ENCODE measurements around the gene GABRB3. TPM values are rescaled to one million over a fixed set of nuclear protein-coding genes. Genes with fewer than 3 reads are reported as not detected.

GABRB3 gene
- total RNA-seq, 4 donors from 2014 or later: 0.67 to 3.2 (median 2.2) TPM

- Histone ChIP-seq H3K36me3 (no peaks in the 10 kb centered on the region), H3K4me3 (no peak overlapping the region), H3K4me1 (no peaks in the 10 kb centered on the region), H3K27ac (no peak overlapping the region), H3K9me3 (peaks cover 0 to 4% (median 1%) of the 10 kb centered on the region in 4 donors), H3K27me3 (no peaks in the 10 kb centered on the region)
- no peak for DNase-seq
- TF ChIP-seq CTCF (IDR thresholded peaks at IDR 0.05) (no peak), POLR2A (IDR thresholded peaks at IDR 0.05) (no peak)
Observed at GRCh38 chr15:26565542-26565941, 207.3 kb downstream of the GABRB3 start.

- H3K36me3 ChIP-seq: no peaks in the 10 kb centered on the region
- TF ChIP-seq CTCF (IDR thresholded peaks at IDR 0.05) (no peak), POLR2A (IDR thresholded peaks at IDR 0.05) (no peak)
- H3K9me3 ChIP-seq: peaks cover 0 to 4% (median 1%) of the 10 kb centered on the region in 4 donors
- H3K4me3 ChIP-seq: no peak overlapping the region
- H3K27me3 ChIP-seq: no peaks in the 10 kb centered on the region
- H3K27ac ChIP-seq: no peak overlapping the region
- H3K4me1 ChIP-seq: no peaks in the 10 kb centered on the region
- no peak for DNase-seq
Observed at GRCh38 chr15:26564361-26564760, 208.5 kb downstream of the GABRB3 start.

GRCh38 chr15:26562336-26562735 lies 210.5 kb downstream of the GABRB3 start:
- H3K4me3 ChIP-seq: no peak overlapping the region
- H3K36me3 ChIP-seq: no peaks in the 10 kb centered on the region
- DNase-seq: no peak
- peaks cover 0 to 6% (median 2%) of the 10 kb centered on the region in 4 donors for H3K9me3 ChIP-seq
- H3K27ac ChIP-seq: no peak overlapping the region
- H3K4me1 ChIP-seq: no peaks in the 10 kb centered on the region
- TF ChIP-seq CTCF (IDR thresholded peaks at IDR 0.05) (no peak), POLR2A (IDR thresholded peaks at IDR 0.05) (no peak)
- H3K27me3 ChIP-seq: no peaks in the 10 kb centered on the region

GRCh38 chr15:26561896-26562295 lies 211.0 kb downstream of the GABRB3 start:
- Histone ChIP-seq H3K27me3 (no peaks in the 10 kb centered on the region), H3K27ac (no peak overlapping the region), H3K4me3 (no peak overlapping the region), H3K9me3 (peaks cover 0 to 6% (median 2%) of the 10 kb centered on the region in 4 donors), H3K4me1 (no peaks in the 10 kb centered on the region), H3K36me3 (no peaks in the 10 kb centered on the region)
- DNase-seq: no peak
- TF ChIP-seq CTCF (IDR thresholded peaks at IDR 0.05): no peak
- TF ChIP-seq POLR2A (IDR thresholded peaks at IDR 0.05): no peak

GRCh38 chr15:26561130-26561529 lies 211.7 kb downstream of the GABRB3 start:
- peaks cover 0 to 6% (median 2%) of the 10 kb centered on the region in 4 donors for H3K9me3 ChIP-seq
- no peak for TF ChIP-seq POLR2A (IDR thresholded peaks at IDR 0.05)
- no peak for TF ChIP-seq CTCF (IDR thresholded peaks at IDR 0.05)

GRCh38 chr15:26555898-26556297 lies 217.0 kb downstream of the GABRB3 start:
- Histone ChIP-seq H3K27me3 (no peaks in the 10 kb centered on the region), H3K36me3 (no peaks in the 10 kb centered on the region), H3K4me3 (no peak overlapping the region), H3K27ac (no peak overlapping the region), H3K4me1 (no peaks in the 10 kb centered on the region), H3K9me3 (peaks cover 0 to 4% (median 0%) of the 10 kb centered on the region in 4 donors)
- TF ChIP-seq CTCF (IDR thresholded peaks at IDR 0.05) (no peak), POLR2A (IDR thresholded peaks at IDR 0.05) (no peak)
- DNase-seq: no peak

More at GRCh38 chr15:26561130-26561529, 211.7 kb downstream of the GABRB3 start:
- no peak for DNase-seq
- Histone ChIP-seq H3K4me3 (no peak overlapping the region), H3K36me3 (no peaks in the 10 kb centered on the region), H3K27me3 (no peaks in the 10 kb centered on the region), H3K4me1 (no peaks in the 10 kb centered on the region), H3K27ac (no peak overlapping the region)

Data from Peyer's patch (tissue), 4 donors.